Endothelial cell of umbilical vein (primary cell): ENCODE measurements around the gene ASAP2.

Experiments
- CTCF ChIP-seq, 2 donors: IDR thresholded peaks; 1 replicate in 1 of 2; 2 replicates in 1 of 2; pipeline ENCODE4 v1.5.1; 2011; ENCODE audit warnings: low read length in 2 of 2, mild to moderate bottlenecking in 2 of 2, moderate library complexity in 2 of 2, control low read depth in 1 of 2, inconsistent platforms in 1 of 2, low read depth in 1 of 2; ENCODE audit not compliant: insufficient read depth in 1 of 2; ENCODE audit errors: extremely low read depth in 1 of 2
- EZH2 ChIP-seq: IDR thresholded peaks from 2 replicates; pipeline ENCODE4 v1.6.1; 2012; ENCODE audit warnings: borderline replicate concordance, low read depth, mild to moderate bottlenecking, moderate library complexity, low read length, inconsistent platforms; ENCODE audit not compliant: severe bottlenecking
- FOS ChIP-seq: IDR thresholded peaks from 2 replicates; pipeline ENCODE4 v1.6.1; 2011; ENCODE audit warnings: mild to moderate bottlenecking, low read length, moderate library complexity, borderline replicate concordance; ENCODE audit not compliant: insufficient read depth
- JUN ChIP-seq: IDR thresholded peaks from 2 replicates; pipeline ENCODE4 v1.6.1; 2011; ENCODE audit warnings: borderline replicate concordance, low read depth; ENCODE audit not compliant: insufficient read length, insufficient read depth
- POLR2A ChIP-seq: IDR thresholded peaks from 2 replicates; pipeline ENCODE4 v1.6.1; 2012; ENCODE audit warnings: low read depth, mild to moderate bottlenecking, control low read depth, low read length
- POLR2AphosphoS5 ChIP-seq: IDR thresholded peaks from 2 replicates; pipeline ENCODE4 v1.6.1; 2012; ENCODE audit warnings: low read depth, mild to moderate bottlenecking, control low read depth, low read length, moderate library complexity; ENCODE audit not compliant: insufficient read depth
- TF ChIP-seq, protein P1 (sequence below): IDR thresholded peaks from 2 replicates; pipeline ENCODE4 v1.6.1; 2011; ENCODE audit not compliant: insufficient read depth, insufficient read length

DNA sequence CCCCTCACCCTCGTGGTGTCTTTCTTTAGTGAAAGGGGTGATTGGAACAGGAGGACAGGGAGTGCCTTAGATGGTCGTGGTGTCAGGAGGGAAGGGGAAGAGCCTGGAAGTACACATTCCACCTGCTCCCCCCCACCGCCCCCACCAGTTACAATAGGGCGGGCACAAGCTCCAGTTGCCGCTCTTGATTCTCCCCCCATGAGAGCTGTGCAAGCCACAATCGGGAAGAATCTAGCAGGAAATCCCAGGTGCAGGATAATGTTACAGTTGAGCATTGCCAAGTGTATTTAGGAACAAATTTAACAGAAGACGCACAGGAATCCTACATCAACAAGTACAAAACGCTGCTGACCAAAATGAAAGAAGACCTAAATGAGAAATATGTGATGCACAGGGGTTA, 73.6 kb downstream of the ASAP2 start:
- TF ChIP-seq CTCF (IDR thresholded peaks at IDR 0.05; ENCODE audit: extremely low read depth in 1 of 2, insufficient read depth in 1 of 2, low read depth in 1 of 2, low read length in 2 of 2) (no peak), POLR2AphosphoS5 (no peak), EZH2 (no peak), POLR2A (no peak), JUN (no peak), FOS (no peak)
- TF ChIP-seq, protein P1, sequence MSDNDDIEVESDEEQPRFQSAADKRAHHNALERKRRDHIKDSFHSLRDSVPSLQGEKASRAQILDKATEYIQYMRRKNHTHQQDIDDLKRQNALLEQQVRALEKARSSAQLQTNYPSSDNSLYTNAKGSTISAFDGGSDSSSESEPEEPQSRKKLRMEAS, result no peak
